H7 (cell line): ENCODE measurements around the gene GMDS. TPM values are rescaled to one million over a fixed set of nuclear protein-coding genes. Genes with fewer than 3 reads are reported as not detected.

ENCODE experiments used
- DNase-seq: peaks from one replicate; pipeline ENCODE4 v3.0.0; 2012
- H3K27me3 ChIP-seq: 2 replicates; pipeline ENCODE4 v1.6.0; 2011; ENCODE audit warnings: mild to moderate bottlenecking, low read length; ENCODE audit not compliant: control insufficient read depth, insufficient read depth
- H3K36me3 ChIP-seq: replicated peaks from 2 replicates; pipeline ENCODE4 v1.5.1; 2011; ENCODE audit warnings: low read length; ENCODE audit not compliant: control insufficient read depth, insufficient read depth
- H3K4me3 ChIP-seq: 2 replicates; pipeline ENCODE4 v1.5.1; 2011; ENCODE audit warnings: low read depth, mild to moderate bottlenecking, control low read depth, low read length, moderate library complexity; ENCODE audit not compliant: insufficient read depth
- total RNA-seq: library from RNA; depleted of rRNA; stranded (reverse); fragments of >200 nt; shearing (Covaris generic); gene quantifications from 2 replicates; pipeline ENCODE4 v1.2.3, GENCODE V29; 2014

GMDS gene
- total RNA-seq, 1 experiment from 2014 or later, result 9.0 TPM

DNA sequence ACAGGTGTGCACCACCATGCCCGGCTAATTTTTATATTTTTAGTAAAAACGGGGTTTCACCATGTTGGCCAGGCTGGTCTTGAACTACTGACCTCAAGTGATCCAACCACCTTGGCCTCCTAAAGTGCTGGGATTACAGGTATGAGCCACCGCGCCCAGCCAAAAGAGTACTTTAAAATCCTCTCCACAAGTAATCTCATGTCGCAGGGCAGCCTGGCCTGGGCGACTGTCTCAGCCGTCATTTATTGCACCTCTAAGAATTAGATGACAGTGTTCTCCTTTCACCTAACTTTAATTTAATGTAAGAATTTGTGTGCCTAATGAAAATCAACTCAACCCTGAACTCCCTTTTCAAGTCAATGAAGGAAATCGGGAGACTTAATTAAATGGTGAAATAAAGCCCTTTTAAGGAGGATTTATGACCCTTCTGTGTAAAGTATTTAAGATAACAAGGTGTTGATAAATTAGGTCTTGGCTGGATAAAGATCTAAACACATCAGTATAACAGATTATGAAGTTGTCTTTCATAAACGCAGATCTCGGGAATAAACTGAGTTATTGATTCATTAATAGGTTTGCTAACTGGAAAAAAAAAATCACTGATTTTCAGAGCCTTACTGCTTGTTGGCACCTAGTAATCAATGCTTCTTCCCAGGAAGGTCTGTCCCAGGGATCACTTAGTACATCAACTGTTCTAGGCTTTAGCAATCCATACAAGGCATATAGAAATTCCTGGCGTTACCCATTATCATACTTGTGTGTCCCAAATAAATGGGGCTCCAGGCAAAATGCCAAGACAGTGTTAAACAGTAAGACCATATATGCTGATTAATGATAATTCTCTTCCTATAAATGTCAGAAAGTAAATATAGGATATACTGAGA, 209.3 kb downstream of the GMDS start:
- H3K36me3 ChIP-seq, result no peaks in the 10 kb centered on the region
- DNase-seq, result no peak

DNA sequence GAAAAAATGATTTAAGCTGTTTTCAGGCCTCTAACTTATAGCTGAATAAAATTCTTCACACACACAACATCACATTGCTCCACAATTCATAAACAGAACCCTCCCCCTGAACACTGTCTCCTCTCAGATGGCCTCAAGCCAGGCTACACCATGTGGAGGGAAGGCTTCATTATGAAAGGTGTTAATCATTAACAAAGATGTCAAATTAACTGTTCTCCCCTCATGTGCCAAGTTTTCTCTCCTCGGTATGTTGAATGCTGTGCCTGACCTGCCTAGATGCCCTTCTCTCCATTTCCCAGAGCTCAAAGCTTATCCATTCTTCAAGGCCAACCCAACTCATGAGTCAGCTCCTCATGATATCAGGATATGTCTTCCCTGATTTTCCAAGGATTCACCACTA, 210.4 kb downstream of the GMDS start:
- Histone ChIP-seq H3K4me3 (no peak overlapping the region), H3K36me3 (no peaks in the 10 kb centered on the region), H3K27me3 (no peaks in the 10 kb centered on the region)
- DNase-seq, result no peak

More for the DNA sequence above, 209.3 kb downstream of the GMDS start:
- H3K27me3 ChIP-seq, result no peaks in the 10 kb centered on the region
- no peak overlapping the region for H3K4me3 ChIP-seq

DNA sequence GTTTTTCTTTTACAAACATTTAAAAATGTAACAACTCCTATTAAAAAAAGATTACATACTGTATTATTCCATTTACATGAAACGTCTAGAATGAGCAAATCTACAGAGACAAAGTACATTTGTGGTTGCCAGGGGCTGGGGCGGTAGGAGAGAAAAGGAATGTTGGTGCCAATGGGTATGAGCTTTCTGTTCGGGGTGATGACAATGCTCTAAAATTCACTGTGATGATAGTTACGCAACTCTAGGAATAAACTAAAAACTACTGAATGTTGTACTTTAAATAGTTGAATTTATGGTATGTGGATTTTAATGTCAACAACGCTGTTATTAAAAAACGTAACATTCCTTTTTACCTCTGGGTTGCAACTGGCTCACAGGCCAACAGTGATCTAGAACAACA, 211.1 kb downstream of the GMDS start:
- no peak for DNase-seq
- Histone ChIP-seq H3K27me3 (no peaks in the 10 kb centered on the region), H3K36me3 (no peaks in the 10 kb centered on the region), H3K4me3 (no peak overlapping the region)

DNA sequence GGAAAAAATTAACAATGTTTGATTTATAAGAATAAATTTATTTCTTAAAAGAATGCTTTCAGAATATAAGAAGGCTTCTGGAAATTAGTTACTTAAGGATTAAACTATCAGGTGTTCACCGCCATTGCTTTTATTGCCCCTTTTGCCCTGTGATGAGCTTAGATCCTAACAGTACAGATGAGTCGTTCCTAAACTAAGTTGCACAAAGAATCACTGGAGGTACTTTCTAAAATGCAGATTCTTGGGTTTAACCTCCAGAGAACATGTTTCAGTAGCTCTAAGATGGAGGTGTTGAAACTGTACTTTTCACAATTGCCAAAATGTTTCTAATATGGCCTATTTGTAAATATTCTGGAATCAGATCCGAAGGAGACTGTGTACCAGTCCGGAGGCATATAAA, 211.9 kb downstream of the GMDS start:
- no peak overlapping the region for H3K4me3 ChIP-seq
- no peaks in the 10 kb centered on the region for H3K27me3 ChIP-seq
- H3K36me3 ChIP-seq, result no peaks in the 10 kb centered on the region
- DNase-seq, result no peak

DNA sequence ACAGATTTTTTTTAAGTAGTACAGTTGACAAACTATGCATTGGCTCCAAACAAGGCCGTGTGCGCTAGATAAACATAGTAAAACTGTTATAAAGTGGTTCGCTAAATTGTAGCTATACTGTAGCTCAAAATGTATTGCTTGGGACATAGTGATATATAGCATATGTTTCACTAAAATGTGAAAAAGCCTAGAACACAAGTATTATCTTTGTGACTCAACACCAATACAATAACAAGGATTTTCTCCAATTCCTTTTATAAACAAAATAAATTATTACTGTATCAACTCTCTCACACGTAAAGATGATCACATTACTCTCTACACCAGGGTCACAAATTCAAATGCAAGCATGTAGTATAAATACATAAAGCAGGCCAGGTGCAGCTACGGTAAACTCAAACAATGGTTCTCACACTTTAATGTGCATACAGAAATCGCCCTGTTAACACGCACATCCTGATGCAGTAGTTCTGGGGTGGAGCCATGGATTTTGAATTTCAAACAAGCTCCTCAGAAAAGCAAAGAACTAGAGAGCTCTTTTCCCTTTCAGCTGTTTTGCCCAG, 214.6 kb downstream of the GMDS start:
- Histone ChIP-seq H3K4me3 (no peak overlapping the region), H3K36me3 (no peaks in the 10 kb centered on the region), H3K27me3 (no peaks in the 10 kb centered on the region)
- no peak for DNase-seq

DNA sequence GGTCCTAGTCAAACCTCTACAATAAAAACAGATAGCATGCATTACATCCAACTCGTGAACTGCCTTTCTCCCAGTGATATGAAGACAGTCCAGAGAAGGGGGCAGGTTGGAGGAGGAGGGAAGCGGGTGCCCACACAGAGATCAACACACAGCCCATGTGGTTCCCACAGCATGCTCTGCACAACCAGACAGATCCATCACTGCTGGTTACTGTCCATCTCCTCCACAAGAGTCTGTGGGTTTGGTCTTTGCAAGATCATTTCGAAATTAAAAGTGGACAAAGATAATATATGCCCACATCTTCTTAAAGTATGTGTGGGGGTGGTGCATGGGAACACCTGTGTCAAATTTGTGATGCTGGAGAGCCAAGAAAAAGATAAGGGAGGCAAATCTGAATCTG, 215.5 kb downstream of the GMDS start:
- Histone ChIP-seq H3K36me3 (no peaks in the 10 kb centered on the region), H3K27me3 (no peaks in the 10 kb centered on the region), H3K4me3 (no peak overlapping the region)
- no peak for DNase-seq

DNA sequence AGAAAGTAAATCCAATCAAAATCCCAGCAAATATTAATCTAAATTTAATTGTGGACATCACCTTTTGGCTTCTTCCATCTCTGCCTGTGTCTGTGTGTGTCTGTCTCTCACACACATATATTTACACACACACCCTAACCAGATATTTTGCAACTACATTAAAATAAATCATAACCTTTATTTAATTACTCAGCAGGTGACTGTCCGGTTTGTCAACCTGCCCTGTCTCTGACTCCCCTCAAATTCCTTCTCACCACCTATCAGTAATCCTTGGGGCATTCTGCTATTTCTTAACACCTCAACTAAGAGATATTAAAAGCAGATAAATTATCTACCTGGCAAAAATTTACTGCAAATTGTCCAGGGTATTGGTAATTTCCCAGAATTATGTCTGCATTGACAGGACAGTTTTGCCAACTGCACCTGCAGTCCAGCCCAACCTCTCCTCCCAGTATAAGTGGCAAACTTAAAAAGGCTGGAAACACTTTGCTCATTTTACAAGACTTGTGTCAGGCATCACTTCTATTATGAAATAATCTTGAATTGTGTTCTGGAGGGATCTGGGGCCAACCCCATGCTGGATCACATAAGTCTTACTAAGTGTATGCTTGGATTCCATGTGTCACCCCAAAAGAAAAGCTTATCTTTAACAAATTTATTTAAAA, 216.1 kb downstream of the GMDS start:
- no peak for DNase-seq
- no peaks in the 10 kb centered on the region for H3K36me3 ChIP-seq

DNA sequence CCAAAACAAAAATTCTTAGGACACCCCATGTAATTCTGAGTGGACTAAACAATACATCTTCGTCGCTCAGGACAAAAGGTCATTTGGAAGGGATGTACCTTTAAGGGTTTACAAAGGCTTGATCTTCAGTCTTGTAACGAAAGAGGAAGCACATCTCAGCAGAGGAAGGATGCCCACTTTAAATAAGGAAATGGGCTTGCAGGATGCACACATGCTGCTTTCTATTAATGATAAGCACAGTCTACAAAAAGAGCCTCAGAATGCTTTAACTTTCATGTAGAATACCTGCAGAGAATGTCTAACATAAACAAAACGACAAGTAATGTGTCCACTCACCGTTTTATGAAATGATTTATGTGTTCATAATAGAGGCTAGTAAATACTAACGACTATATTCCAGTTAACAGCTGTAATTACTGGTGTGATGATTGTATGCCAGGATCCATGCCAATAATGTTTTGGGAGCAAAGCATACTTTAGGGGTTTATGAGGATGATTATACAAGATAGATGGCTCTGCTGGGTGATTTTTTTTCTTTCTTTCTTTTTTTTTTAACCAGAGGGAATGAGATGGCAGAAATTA, 216.9 kb downstream of the GMDS start:
- H3K27me3 ChIP-seq, result no peaks in the 10 kb centered on the region
- no peaks in the 10 kb centered on the region for H3K36me3 ChIP-seq

More for the DNA sequence above, 216.1 kb downstream of the GMDS start:
- H3K27me3 ChIP-seq, result no peaks in the 10 kb centered on the region
- H3K4me3 ChIP-seq, result no peak overlapping the region

DNA sequence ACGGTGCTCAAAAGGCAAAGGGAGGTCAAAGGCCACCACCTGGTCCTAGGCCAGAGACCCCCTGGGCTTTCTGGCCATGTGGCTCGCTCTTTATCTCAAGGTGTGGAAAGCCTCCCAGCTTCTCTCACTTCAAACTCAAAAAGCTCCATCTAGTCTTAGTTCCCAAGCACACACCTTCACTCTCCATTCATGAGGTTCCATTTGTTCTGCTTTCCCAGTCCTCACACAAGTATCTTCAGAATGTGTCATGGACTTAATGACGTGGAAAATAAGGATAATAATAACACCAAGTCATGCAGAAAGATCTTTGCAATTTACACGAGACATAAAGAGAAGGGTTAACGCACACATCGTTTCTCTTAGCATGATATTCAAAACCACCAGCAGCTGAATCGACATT, 219.3 kb downstream of the GMDS start:
- Histone ChIP-seq H3K27me3 (no peaks in the 10 kb centered on the region), H3K36me3 (no peaks in the 10 kb centered on the region), H3K4me3 (no peak overlapping the region)
- DNase-seq, result no peak

More for the DNA sequence above, 216.9 kb downstream of the GMDS start:
- DNase-seq, result no peak
- H3K4me3 ChIP-seq, result no peak overlapping the region

DNA sequence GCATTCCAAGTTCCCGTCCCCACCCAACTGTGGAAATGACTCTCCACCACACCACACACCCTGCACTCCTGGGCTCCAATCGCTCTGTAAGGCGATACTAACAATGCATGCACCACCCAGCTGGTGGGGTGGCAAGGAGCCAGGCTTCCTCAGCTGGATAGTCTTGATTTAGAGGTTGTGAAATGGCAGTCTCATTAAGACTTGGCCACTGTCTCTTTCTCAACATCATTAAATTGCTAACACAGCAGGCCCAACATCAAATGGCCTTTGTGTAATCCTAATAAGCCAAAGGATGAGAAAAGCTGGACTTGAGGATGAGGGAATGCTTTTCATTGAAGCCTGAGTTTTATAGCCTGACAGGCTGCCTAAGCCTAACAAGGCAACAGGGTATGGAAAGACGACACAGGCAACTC, 223.7 kb downstream of the GMDS start:
- no peaks in the 10 kb centered on the region for H3K27me3 ChIP-seq
- DNase-seq, result no peak
- H3K4me3 ChIP-seq, result no peak overlapping the region
- no peaks in the 10 kb centered on the region for H3K36me3 ChIP-seq

DNA sequence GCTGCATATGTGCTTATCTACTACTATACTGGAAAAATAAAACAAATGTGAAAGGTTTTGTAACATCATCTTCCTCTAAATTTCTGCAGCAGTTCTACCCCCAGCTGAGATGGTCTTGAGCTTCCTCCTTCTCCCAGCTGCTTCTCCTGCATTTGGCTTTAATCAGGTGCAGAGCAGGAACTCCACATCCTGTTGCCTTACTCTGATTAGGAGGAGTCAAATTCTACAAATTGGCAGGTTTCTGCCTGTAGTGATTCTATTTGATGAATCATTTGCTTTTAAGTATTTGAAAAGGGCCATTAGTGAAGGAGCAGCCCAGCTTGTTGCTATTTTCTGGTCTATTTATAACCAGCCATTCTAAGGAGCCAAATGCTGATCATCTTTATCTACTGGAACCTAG, 224.5 kb downstream of the GMDS start:
- H3K27me3 ChIP-seq, result no peaks in the 10 kb centered on the region
- no peak overlapping the region for H3K4me3 ChIP-seq
- no peaks in the 10 kb centered on the region for H3K36me3 ChIP-seq
- DNase-seq, result no peak

DNA sequence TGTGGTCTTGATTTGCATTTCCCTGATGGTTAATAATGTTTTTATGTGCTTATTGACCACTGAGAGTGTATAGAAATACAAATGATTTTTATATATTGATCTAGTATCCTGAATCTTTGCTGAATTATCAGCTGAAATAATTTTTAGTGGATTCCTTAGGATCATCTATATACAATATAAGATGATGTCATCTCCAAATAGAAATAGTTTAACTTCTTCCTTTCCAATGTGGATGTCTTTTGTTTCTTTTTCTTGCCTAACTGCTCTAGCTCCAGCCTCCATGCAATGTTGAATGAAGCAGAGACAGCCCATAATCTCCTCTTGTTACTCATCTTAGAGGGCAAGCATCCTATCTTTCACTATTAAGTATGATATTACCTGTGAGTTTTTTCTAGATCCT, 226.4 kb downstream of the GMDS start:
- no peak overlapping the region for H3K4me3 ChIP-seq
- no peak for DNase-seq
- no peaks in the 10 kb centered on the region for H3K27me3 ChIP-seq
- H3K36me3 ChIP-seq, result no peaks in the 10 kb centered on the region

DNA sequence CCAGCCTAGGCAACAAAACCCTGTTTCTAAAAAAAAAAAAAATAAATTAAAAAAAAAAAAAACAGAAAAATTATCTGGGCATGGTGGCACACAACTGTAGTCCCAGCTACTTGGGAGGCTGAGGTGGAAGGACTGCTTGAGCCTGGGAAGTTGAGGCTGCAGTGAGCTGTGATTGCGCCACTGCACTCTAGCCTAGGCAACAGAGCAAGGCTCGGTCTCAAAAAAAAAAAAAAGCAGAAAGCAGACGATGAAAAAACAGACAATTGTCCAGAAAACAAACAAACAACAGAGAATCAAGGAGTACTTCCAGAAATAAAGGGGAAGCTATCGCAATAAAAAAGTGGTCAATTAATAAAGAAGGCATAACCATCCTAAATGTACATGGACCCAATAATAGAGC, 229.4 kb downstream of the GMDS start:
- Histone ChIP-seq H3K4me3 (no peak overlapping the region), H3K36me3 (no peaks in the 10 kb centered on the region), H3K27me3 (no peaks in the 10 kb centered on the region)
- DNase-seq, result no peak

DNA sequence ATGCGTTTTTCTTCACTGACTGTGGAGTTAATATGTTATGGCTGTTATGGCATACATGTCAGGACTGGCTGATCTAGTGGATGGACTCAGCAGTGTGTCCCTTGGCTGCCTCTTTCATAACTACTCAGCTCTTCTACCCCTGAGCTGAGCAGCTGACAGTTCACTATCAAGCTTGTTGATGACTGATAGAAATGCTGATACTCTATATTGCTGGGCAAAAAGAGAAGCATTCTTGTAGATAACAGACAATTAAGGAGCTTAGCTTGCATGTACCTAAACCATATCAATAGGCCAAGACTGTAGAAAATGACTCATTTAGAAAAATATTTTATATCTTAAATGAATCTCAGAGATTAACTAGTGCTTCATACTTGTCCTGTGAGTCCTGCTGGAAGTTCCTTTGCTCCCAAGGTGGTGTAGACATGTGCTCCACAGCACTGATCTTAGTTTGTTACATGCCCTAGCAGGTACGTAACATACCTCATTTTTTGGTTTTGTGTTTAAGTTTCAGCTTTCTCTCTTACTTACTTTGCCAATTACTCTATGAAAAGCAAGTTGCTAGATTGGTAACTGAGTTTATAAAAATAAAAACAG, 236.9 kb downstream of the GMDS start:
- no peaks in the 10 kb centered on the region for H3K36me3 ChIP-seq
- no peak overlapping the region for H3K4me3 ChIP-seq
- H3K27me3 ChIP-seq, result no peaks in the 10 kb centered on the region
- no peak for DNase-seq
